ENCODE measurements around the gene COPA.

- TF ChIP-seq CTCF (conservative IDR thresholded peaks at IDR 0.05; ENCODE audit: low read length) (no peak), EZH2phosphoT487 (IDR thresholded peaks at IDR 0.05; ENCODE audit: borderline replicate concordance) (no peak)
These were observed 2.2 kb downstream of the COPA start for GRCh38 chr1:160340866-160341265.
